Esophagus muscularis mucosa (tissue), 4 donors: Measurements from ENCODE around the gene STIMATE. TPM values are rescaled to one million over a fixed set of nuclear protein-coding genes. Genes with fewer than 3 reads are reported as not detected.

ENCODE experiments used
- DNase-seq: peaks from one replicate; pipeline ENCODE4 v3.0.0-alpha.2; 2017; ENCODE audit errors: extremely low spot score
- H3K27ac ChIP-seq, 4 donors: fragments of 200-600 bp; sonication (generic); replicated peaks in 1 of 4; 1 replicate in 3 of 4; 2 replicates in 1 of 4; pipeline ENCODE4 v1.5.1; 2016 to 2019; ENCODE audit warnings: mild to moderate bottlenecking in 1 of 4
- H3K27me3 ChIP-seq, 4 donors: fragments of 200-600 bp; sonication (generic); one replicate each; pipeline versions ENCODE4 v1.5.1 to v1.6.0; 2016 to 2019
- H3K36me3 ChIP-seq, 4 donors: fragments of 200-600 bp; sonication (generic); one replicate each; pipeline ENCODE4 v1.5.1; 2016 to 2019
- H3K4me1 ChIP-seq, 4 donors: fragments of 200-600 bp; sonication (generic); one replicate each; pipeline ENCODE4 v1.5.1; 2016 to 2019
- H3K4me3 ChIP-seq, 4 donors: fragments of 200-600 bp; sonication (generic); 1 replicate in 2 of 4; 2 replicates in 2 of 4; pipeline ENCODE4 v1.5.1; 2016 to 2019; ENCODE audit warnings: mild to moderate bottlenecking in 4 of 4, moderate library complexity in 1 of 4
- H3K9me3 ChIP-seq, 4 donors: fragments of 200-600 bp; sonication (generic); 1 replicate in 3 of 4; 2 replicates in 1 of 4; pipeline ENCODE4 v1.5.1; 2016 to 2019
- CTCF ChIP-seq, 3 experiments: fragments of 200-600 bp in 2 of 3; fragments of 450-650 bp in 1 of 3; sonication (generic) in 2 of 3; IDR thresholded peaks; one replicate each; pipeline ENCODE4 v1.5.1; 2017 to 2019; ENCODE audit warnings: antibody characterized with exemption in 3 of 3, mild to moderate bottlenecking in 2 of 3, moderate library complexity in 1 of 3
- EP300 ChIP-seq: sonication (generic); formaldehyde crosslinking; IDR thresholded peaks from one replicate; pipeline ENCODE4 v1.6.1; 2017; ENCODE audit warnings: antibody characterized with exemption
- POLR2A ChIP-seq: fragments of 450-650 bp; IDR thresholded peaks from one replicate; pipeline ENCODE4 v1.6.1; 2017; ENCODE audit warnings: antibody characterized with exemption, moderate library complexity, mild to moderate bottlenecking, low read depth
- POLR2AphosphoS5 ChIP-seq, 2 donors: sonication (generic); formaldehyde crosslinking; IDR thresholded peaks; one replicate each; pipeline ENCODE4 v1.6.1; 2017; ENCODE audit warnings: antibody characterized with exemption in 2 of 2
- WGBS: methylation state at CpG from one replicate; pipeline ENCODE4 v1.1.5; 2018; 5-methylcytosine and 5-hydroxymethylcytosine counted together
- intact Hi-C: fragments of 100-400 bp; cut with DNase I; formaldehyde crosslinking; loops from one replicate; pipeline ENCODE4 v1.15.1; 2023
- total RNA-seq, 4 donors: library from RNA; depleted of rRNA; stranded (reverse); fragments of >200 nt; gene quantifications; one replicate each; pipeline versions ENCODE4 v1.1.0 to v1.2.1, GENCODE V29; 2016

STIMATE gene
- total RNA-seq = 10 to 100 TPM; 10.4 to 23.6 (median 14.7) TPM

GRCh38 chr3:52897130-52898122 lies at the start of gene STIMATE:
Gene STIMATE, minus strand, starts transcription at chr3:52897548. Its CDS starts 98 bp downstream, at chr3:52897450.
- Histone ChIP-seq H3K4me1 (peaks cover 30 to 52% (median 51%) of the 10 kb centered on the region in 4 donors), H3K9me3 (no peaks in the 10 kb centered on the region), H3K4me3 (peak within 1 kb of the TSS; percentile 73 to 90 (median 78)), H3K36me3 (no peaks in the 10 kb centered on the region), H3K27ac (peak within 1 kb of the TSS; percentile 69 to 85 (median 76)), H3K27me3 (no peaks in the 10 kb centered on the region)
- intact Hi-C loops = loop anchor here (10.0 kb wide), 1 partner anchor 123 kb away; the partner anchor contains the start of genes ITIH1 and NEK4
- DNase-seq = no peak
- TF ChIP-seq EP300 (no peak), POLR2A (no peak), CTCF (IDR thresholded peaks at IDR 0.05) (peak in 1 of 3 experiments; percentile 15), POLR2AphosphoS5 (IDR thresholded peaks at IDR 0.05) (peak; percentile 69 to 74)
- 2% methylated on average over 10 of the region's 85 CpGs for WGBS

- no peaks in the 10 kb centered on the region for H3K27me3 ChIP-seq
- TF ChIP-seq CTCF (IDR thresholded peaks at IDR 0.05) (no peak), EP300 (no peak), POLR2AphosphoS5 (IDR thresholded peaks at IDR 0.05) (no peak), POLR2A (no peak)
- DNase-seq = no peak
- peaks cover 0 to 18% (median 2%) of the 10 kb centered on the region in 4 donors for H3K36me3 ChIP-seq
- intact Hi-C loops = loop anchor here (5.0 to 10.0 kb wide), 2 partner anchors 165 to 197 kb away; partner anchors contain the start of genes ITIH1 and NEK4
- no peak overlapping the region for H3K27ac ChIP-seq
- H3K9me3 ChIP-seq = no peaks in the 10 kb centered on the region
- H3K4me1 ChIP-seq = peaks cover 0 to 4% (median 0%) of the 10 kb centered on the region in 4 donors
- H3K4me3 ChIP-seq = no peak overlapping the region
These were observed 42.3 kb upstream of the STIMATE start for GRCh38 chr3:52939600-52939999.

- no peak overlapping the region for H3K4me3 ChIP-seq
- no peak overlapping the region for H3K27ac ChIP-seq
- intact Hi-C loops = loop anchor here (2.0 to 10.0 kb wide), 3 partner anchors 138 to 193 kb away; partner anchors contain the start of genes ITIH1 and NEK4
- no peaks in the 10 kb centered on the region for H3K9me3 ChIP-seq
- no peak for DNase-seq
- peaks cover 0 to 24% (median 5%) of the 10 kb centered on the region in 4 donors for H3K36me3 ChIP-seq
- H3K27me3 ChIP-seq = no peaks in the 10 kb centered on the region
- H3K4me1 ChIP-seq = peaks cover 0 to 4% (median 0%) of the 10 kb centered on the region in 4 donors
- peak; percentile 59 to 82 (median 78) for TF ChIP-seq CTCF (IDR thresholded peaks at IDR 0.05)
- TF ChIP-seq POLR2AphosphoS5 (IDR thresholded peaks at IDR 0.05) = no peak
- WGBS = 14% methylated on average over 8 of the region's 8 CpGs
These were observed 37.5 kb upstream of the STIMATE start for GRCh38 chr3:52934630-52935530.

GRCh38 chr3:52931889-52932288 lies 34.5 kb upstream of the STIMATE start:
- peaks cover 0 to 4% (median 0%) of the 10 kb centered on the region in 4 donors for H3K4me1 ChIP-seq
- peaks cover 0 to 38% (median 18%) of the 10 kb centered on the region in 4 donors for H3K36me3 ChIP-seq
- H3K4me3 ChIP-seq = no peak overlapping the region
- no peak overlapping the region for H3K27ac ChIP-seq
- H3K27me3 ChIP-seq = no peaks in the 10 kb centered on the region
- no peak for TF ChIP-seq EP300
- TF ChIP-seq POLR2A = no peak
- WGBS = 80% methylated on average over 2 of the region's 2 CpGs
- no peak for DNase-seq
- intact Hi-C loops = loop anchor here (10.0 kb wide), 1 partner anchor 157 kb away; the partner anchor contains the start of genes ITIH1 and NEK4
- H3K9me3 ChIP-seq = no peaks in the 10 kb centered on the region
